Limb (tissue), 2 donors: ENCODE data around the gene EEF1AKMT4.

ENCODE experiments used
- DNase-seq, 2 donors: peaks; one replicate each; pipeline ENCODE4 v3.0.0-alpha.2; 2016; ENCODE audit errors: extremely low spot score in 2 of 2

The EEF1AKMT4 gene

DNA sequence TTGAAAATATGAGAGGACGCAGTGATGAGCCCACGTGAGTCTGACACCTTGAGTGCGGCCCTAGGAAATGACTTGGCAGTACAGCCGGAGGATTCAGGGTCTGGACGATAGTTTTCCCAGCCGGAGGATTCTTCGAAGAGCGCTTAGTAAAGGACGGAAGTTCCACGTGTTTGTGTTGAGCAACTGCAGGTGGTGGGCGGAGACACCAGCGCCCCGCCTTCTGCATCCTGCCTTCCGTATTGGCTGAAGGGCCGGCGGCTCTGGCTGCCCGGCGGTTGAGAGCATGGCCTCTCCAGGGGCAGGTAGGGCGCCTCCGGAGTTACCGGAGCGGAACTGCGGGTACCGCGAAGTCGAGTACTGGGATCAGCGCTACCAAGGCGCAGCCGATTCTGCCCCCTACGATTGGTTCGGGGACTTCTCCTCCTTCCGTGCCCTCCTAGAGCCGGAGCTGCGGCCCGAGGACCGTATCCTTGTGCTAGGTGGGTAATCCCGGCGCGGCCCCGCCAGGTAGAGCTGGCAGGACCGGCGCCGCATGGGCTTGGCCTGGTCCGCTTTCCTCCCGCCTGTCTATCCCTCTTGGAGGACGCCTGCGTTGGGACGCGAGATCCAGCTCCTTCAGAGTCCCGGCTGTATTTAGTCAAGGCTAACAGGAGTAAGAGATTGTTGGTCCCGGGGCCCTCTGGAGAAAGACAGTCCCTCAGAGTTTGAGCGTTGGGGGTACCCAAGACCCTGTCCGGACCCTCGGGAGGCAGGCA lies at the start of gene EEF1AKMT4:
EEF1AKMT4 (plus strand) TSS at position 261 of the 755 bp plus-strand sequence; CDS start at position 284, 23 bp downstream.
- DNase-seq = peak; percentile 94 to 96

DNA sequence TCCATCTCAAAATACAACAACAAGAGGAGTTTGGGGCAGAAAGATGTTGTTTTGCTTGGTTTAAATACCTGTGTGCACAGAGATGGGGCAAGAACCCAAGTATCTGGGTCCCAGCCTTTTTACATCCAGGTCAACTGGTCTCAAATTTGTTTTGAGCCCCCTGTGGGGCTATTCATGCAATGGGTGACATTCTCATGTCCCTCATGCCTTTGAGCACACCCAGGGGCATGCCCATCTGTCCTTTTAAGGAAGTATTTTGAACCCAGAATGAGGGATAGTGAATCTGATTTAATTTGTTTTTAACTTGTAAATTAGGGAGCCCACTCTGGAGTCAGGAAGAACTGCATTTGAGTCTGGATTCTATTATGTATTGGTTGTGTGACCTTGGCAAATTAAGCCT lies 48.6 kb upstream of the EEF1AKMT4 start:
- DNase-seq = no peak

DNA sequence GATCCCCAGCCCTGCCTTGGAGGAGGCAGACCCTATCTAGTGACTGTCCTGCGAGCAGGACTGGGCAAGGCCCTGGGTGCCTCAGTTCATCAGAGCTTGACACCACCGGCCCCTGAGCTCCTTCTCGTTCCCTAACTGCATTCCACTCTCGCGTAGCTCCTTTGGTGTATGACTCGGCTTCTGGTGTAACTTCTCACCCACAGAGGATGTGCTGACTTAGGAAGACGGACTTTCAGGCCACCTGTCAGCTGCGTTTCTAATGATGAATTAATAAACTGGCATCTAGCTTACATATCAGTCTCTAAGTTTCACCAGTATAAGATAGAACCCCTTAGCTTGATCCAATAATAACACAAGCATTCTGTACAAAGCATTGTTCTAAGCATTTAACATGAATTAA lies 45.9 kb upstream of the EEF1AKMT4 start:
- DNase-seq = no peak

DNA sequence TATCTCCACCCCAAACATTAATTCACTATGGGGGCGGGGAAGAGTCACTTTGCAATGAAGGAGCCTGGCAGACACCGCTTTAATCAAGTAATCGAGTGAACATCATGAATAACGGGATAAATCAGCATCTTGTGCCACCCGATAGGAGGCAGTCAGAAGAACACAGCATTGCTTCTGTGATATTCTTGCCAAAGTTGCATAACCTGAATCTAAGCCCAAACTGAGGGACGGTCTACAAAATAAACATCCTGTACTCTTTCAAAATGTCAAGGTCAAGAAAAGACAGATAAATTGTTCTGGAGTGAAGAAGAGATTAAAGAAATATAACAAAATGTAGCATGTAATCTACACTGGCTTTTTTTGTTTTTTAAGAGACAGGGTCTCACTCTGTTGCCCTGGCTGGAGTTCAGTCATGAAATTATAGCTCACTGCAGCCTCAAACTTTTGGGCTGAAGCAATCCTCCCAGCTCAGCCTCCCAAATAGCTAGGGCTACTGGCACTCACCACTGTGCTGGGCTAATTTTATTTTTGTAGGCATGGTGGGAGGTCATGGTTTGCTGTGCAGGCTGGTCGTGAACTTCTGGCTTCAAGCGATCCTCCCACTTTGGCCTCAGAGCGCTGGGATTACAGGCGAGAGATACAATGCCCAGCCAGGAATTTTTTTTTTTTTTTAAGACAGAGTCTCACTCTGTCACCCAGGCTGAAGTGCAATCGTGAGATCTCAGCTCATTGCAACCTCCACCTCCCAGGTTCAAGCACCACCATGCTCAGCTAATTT lies 40.1 kb upstream of the EEF1AKMT4 start:
- DNase-seq = no peak

DNA sequence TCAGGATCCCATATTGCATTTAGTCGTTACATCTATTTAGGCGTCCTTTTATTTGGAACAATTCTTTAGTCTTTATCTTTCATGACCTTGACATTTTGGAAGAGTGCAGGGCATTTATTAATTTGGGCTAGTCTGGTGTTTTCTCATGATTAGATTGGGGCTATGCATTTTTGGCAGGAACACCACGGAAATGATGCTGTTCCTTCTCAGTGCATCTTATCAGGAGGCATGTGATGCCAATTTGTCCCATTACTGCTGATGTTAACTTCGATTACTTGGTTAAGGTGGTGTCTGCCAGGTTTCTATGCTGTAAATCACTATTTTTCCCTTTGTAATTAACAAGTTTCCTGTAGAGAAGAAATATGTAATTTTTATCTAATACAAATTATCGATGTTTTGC lies 38.2 kb upstream of the EEF1AKMT4 start:
- DNase-seq = no peak

DNA sequence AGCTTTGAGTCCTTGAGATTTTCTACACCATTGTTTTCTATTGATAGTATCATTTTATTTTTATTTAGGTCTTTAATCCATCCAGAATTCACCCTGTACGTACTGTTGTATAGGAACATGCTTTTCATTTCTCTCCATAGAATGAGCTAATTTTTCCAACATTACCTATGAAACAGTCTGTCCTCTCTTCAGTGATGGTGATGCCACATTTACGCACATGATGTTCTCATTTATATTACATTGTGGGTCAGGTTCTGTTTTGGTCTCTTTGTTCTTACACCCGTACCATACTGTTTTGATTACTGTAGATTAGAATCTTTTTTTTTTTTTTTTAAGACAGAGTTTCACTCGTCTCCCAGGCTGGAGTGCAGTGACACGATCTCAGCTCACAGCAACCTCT lies 37.8 kb upstream of the EEF1AKMT4 start:
- no peak for DNase-seq

DNA sequence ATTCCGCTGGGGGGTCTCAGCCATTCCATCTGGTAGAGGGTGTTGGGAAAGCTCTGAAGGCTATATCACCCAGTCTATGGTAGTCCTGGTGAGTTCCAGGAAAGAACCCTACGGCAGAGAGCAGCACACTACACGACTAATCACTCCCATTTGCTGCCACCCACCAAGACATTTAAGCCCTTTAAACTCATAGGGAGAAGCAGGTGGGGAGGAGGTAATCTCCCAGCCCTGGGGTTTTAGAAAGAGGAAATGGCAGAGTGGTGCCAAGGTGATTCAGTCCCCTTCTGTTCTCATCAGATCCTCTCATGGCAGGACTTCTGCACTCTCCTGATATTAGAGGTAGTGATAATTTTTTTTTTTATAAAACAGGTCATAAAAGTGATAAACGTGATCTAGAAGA lies 30.7 kb upstream of the EEF1AKMT4 start:
- no peak for DNase-seq

DNA sequence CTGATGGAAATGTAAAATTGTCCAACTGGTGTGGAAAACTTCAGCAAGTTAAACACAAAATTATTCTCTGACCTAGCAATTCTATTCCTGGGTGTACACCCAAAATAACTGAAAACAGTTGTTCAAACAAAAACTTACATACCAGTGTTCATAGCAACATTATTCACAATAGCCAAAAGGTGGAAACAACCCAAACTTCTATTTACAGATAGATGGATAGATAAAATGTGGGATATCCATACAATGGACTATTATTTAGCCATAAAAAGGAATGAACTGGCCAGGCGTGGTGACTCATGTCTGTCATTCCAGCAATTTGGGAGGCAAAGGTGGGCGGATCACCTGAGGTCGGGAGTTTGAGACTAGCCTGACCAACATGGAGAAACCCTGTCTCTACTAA lies 27.0 kb upstream of the EEF1AKMT4 start:
- no peak for DNase-seq

DNA sequence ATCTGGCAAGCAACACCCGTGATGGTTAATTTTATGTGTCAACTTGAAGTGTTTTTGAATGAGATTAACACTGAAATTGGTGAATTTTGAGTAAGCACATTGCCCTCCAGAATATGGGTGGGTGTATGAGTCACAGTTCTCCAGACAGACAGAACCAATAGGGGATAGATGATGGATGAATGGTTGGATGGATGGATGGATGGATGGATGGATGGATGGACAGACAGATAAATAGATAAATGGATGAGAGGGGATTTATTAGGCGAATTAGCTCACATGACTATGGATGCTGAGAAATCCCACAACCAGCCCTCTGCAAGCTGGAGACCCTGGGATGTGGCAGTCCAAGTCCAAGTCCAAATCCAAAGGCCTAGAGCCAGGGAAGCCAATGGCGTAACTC lies 25.5 kb upstream of the EEF1AKMT4 start:
- no peak for DNase-seq

DNA sequence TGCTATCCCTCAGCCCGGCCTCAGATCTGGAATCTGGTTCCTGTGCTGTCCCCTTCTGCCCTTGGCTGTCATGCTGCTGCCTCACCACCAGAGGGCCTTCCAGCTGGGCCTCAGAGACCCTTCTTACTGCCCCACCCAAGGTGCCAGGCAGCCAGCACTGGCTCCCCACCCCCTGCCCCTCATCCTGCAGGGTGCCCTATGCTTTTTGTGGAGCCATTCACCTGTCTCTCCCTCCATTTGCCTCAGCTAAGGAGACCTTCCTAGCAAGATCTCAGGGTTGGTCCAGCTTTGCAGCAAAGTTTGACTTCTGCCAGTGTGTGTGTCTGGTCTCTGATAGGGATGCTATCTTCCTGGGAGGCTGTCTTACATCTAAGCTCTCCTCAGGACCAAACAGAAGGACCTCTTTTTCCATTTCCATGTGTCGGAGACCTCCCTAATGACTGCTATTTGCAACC lies 22.0 kb upstream of the EEF1AKMT4 start:
- DNase-seq = no peak

DNA sequence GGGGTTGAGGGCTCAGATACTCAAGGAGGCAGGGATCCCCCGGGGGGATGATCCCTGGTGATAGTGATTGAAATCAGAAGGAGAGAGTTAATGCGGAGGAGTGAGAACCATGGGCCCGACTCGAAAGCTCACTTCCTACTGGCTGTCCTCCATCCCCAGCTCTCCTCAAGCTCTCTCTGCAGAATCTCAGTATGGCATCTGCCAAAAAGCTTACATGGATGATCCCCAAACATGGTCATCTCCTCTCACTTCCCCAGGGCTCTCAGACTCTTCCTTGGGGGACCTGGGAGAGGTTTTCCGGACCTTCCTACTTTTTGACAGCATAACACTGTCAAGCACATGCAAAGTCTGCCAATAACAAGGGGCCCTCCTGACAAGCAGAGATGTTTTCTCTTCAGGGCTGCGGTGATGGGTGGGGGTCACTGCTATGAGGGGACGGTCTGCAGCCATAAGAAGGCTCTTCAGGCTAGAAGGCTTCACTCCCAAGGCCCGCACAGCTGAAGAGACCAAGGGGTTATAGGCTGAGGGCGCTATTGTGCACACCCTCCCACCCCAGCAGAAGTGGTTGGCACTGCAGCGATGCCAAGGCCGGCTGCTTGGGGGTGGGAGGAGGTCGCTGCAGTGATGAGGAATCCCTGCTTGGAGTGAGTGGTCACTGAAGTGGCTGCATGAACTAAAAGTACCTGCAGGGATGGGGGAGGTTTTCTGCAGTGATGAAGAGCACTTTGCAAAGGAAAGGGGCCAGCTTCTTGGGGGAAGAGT lies 20.9 kb upstream of the EEF1AKMT4 start:
- no peak for DNase-seq

DNA sequence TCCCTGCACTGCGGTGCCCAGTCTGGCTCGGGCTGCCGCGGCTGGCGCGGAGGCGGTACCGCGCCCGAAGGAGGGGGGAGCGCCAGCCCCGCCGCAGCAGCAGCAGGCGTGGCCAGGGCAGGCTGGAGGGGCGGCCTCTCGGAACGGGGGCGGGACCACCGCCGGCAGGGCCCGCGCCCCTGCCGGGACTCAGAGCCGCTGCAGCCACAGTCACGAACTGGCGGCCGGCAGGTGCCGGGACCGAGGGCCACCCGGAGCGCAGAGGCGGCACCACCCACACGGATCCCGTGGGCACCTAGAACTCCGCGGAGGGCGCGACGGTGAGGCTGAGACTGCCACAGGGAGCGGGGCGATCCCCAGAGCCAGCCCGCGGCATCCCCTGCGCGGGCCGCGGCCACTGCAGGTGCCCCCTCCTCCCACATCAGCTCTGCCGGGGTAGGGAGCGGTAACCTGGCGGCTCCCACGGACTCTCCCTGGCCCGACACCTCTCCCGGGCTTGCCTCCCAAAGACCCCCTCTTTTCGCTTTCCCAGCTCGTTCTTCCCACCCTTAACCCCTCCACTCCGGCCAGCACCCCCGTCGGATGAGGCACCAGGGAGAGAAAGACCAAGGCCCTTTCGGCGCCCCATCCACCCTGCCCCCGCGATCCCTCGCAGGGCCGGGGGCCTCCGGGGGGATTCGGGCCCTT lies 19.9 kb upstream of the EEF1AKMT4 start, which contains the start of gene VWA5B2:
VWA5B2 (plus strand) TSS at position 192 of the 687 bp plus-strand sequence. CDS start 944 bp downstream, outside the sequence.
- peak; percentile 38 to 77 for DNase-seq

DNA sequence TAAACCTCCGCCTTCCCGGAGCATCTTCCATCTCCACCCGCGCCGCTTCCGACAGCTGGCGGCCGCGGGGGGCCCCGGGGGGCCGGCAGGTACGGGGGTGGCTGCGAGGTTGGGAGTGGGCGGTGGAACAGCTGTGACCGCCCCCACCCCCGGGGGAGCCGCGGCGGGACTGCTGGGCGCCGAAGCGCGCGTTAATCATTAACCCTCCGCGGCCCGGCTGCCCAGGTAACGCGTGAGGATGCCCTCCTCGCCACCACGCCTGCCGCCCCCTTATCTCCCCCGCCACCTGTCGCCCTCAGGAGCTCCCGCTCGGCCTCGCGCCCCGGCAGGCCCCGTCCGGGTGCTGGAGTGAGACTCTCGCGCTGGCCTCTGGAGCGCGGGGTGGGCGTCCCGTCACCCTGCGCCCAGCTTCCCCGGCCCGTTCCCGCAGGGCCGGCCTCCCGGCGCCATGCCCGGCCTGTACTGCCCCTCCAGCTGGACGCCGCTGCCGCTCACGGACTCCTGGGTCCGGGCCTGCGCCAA lies 19.3 kb upstream of the EEF1AKMT4 start:
- DNase-seq = no peak

DNA sequence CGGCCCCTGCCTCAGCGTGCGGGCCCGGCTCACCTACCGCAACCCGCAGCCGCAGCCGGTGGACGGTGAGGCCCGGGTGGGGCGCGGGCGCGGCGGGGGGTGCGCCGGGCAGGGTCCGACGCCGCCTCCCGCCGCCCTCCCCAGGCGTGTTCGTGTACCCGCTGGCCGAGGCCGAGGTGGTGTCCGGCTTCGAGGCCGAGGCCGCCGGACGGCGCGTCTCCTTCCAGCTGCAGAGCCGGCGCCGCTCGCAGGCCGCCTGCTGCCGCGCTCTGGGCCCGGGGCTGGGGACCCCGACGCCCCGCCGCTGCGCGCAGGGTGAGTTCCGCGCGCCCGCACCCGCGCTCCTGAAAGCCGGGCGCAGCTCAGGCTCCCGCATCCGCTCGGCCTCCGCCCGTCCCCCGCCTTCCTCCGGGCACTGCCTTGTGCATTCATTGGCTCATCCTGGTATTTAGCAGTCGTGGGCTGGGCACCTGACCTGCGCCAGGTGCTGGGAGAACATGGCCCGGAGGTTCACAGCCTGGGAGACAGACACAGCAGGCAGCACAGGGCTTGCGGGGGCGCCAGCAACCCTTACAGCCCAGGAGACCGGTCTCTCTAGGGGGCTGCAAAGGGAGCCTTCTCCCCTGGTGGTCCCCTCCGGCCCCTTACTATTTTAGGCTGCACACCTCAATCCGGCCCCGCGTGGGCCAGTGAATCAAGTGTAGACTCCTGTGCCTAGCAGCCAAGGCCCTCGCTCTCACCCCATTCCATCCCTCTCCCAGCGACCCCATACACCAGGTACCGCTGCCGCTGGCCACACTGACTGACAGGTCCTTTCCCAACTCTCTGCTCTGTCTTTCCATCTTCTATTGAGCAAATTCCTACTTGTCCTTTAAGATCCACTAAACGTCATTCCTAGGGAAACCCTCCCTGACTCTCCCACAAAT lies 18.6 kb upstream of the EEF1AKMT4 start:
- DNase-seq = no peak

DNA sequence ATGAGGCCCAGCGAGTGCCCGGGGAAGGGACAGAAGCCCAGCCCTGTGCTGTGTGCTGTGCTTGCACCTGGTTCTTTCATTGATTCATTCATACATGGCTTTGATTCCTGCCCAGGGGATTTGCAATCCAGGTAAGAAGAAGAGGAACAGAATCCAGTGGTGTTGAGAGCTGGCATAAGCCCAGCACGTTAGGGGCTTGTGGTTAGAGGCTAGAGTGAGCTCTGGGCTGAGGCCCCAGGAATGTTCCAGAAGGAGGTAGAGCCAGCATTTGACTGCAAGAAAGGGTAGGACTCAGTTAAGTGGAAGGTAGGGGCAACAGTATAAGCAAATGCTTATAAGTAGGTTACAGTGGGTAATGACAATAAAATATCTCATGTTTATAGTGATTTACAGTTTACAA lies 17.8 kb upstream of the EEF1AKMT4 start:
- no peak for DNase-seq

DNA sequence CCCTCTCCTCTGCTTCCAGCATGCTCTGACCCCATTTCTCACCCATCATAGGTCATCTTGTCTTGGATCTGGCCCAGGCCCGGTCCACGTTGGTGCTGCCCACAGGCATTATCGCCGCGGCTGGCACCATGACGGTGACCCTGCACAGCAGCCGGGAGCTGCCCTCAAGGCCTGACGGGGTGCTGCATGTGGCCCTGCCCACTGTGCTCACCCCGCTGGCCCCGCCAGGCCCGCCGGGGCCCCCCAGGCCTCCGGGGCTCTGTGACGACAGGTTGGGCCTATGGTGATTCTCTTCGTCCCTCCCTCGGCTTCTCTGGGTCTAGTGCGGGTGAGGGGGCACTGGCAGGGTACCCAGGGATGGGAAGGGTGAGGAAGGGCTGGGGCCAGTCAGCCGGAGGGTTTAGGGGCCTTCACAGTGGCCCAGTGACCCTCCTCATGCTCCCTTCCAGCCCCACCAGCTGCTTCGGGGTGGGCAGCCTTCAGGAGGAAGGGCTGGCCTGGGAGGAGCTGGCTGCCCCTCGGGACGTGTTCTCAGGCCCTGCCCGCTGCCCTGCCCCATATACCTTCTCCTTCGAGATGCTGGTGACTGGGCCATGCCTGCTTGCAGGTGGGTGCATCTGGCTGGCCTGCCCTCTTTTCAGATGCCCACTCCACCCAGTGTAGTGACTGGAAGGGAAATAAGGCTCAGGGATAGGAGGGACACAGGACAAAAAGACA lies 16.2 kb upstream of the EEF1AKMT4 start:
- DNase-seq = no peak

DNA sequence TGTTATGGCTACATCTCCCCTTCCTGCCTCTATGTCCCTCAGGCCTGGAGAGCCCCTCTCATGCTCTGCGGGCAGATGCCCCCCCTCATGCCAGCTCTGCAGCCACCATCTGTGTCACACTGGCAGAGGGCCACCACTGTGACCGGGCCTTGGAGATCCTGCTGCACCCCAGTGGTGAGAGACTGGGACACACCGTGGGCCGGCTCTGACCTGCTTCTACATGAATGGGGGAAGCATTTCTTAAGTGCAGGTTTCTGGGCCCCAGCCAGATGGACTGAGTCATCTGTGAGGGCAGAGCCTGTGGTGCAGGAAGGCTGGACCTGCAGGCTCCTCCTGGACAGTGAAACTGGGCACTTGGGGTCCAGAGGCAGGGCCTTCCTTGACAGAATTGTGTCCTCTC lies 15.2 kb upstream of the EEF1AKMT4 start:
- no peak for DNase-seq

DNA sequence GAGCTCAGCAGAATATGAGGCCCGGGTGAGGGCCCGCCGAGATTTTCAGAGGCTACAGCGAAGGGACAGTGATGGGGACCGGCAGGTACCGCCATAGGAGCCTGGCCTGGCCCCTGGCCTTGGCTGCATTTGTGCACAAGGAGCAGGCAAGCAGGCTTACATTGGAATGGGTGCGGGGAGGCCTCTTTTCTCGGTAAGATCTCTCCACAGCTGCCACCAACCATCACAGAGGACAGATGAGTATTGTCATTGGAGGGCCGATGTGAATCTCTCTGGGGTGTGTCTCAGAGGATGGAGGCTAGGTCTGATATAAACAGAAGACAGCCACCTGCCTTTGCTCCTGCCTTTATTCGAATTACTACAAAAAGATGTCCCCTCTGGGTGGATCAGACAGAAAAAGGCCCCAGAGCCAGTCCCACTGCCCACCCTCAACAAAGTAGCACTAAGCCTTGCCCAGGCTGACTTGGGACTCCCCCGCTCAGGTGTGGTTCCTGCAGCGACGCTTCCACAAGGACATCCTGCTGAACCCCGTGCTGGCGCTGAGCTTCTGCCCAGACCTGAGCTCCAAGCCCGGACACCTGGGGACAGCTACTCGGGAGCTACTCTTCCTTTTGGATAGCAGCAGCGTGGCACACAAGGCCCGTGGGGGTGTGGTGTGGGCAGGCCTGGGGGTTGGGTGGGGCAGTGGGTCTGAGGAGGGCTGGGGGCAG lies 14.6 kb upstream of the EEF1AKMT4 start:
- no peak for DNase-seq
